ENCODE results near the gene EIF4G3.

EIF4G3 gene

GRCh38 chr1:21117159-21117558 is 59.5 kb downstream of the EIF4G3 start:
- no peak for TF ChIP-seq CTCF (conservative IDR thresholded peaks at IDR 0.05; ENCODE audit: low read depth)
- no peak for DNase-seq (ENCODE audit: low spot score)
- H3K27ac ChIP-seq: no peak overlapping the region
- CTCF ChIA-PET: no interaction called here
- POLR2A ChIA-PET (ENCODE audit: low non-redundant PET): no interaction called here

- no peak for DNase-seq (ENCODE audit: low spot score)
- ChIA-PET CTCF (no interaction called here), POLR2A (ENCODE audit: low non-redundant PET) (no interaction called here)
- no peak overlapping the region for H3K27ac ChIP-seq
- no peak for TF ChIP-seq CTCF (conservative IDR thresholded peaks at IDR 0.05; ENCODE audit: low read depth)
These were observed 61.5 kb downstream of the EIF4G3 start for GRCh38 chr1:21115098-21115760.

GRCh38 chr1:21114431-21114830 is 62.3 kb downstream of the EIF4G3 start:
- ChIA-PET POLR2A (ENCODE audit: low non-redundant PET) (no interaction called here), CTCF (no interaction called here)
- TF ChIP-seq CTCF (conservative IDR thresholded peaks at IDR 0.05; ENCODE audit: low read depth): no peak
- no peak overlapping the region for H3K27ac ChIP-seq
- no peak for DNase-seq (ENCODE audit: low spot score)

DNA sequence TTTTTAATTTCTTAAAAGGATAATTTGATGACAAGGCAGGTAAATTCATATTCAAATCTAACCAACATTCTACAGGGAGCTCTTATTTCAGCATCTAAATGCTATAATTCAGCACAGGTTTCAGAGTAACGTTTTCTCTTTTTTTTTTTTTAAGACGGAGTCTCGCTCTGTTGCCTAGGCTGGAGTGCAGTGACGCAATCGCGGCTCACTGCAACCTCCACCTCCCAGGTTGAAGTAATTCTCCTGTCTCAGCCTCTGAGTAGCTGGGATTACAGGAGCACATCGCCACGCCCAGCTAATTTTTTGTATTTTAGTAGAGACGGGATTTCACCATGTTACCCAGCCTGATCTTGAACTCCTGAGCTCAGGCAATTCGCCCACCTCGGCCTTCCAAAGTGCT is 66.5 kb downstream of the EIF4G3 start:
- DNase-seq (ENCODE audit: low spot score): no peak
- ChIA-PET POLR2A (ENCODE audit: low non-redundant PET) (no interaction called here), CTCF (interaction anchor here (0.6 kb wide), 2 partner anchors 9 to 76 kb away, joined by 3 to 4 read pairs; no protein-coding TSS in a partner anchor)
- no peak for TF ChIP-seq CTCF (conservative IDR thresholded peaks at IDR 0.05; ENCODE audit: low read depth)
- no peak overlapping the region for H3K27ac ChIP-seq

- ChIA-PET CTCF (no interaction called here), POLR2A (ENCODE audit: low non-redundant PET) (no interaction called here)
- no peak overlapping the region for H3K27ac ChIP-seq
- TF ChIP-seq CTCF (conservative IDR thresholded peaks at IDR 0.05; ENCODE audit: low read depth): no peak
- no peak for DNase-seq (ENCODE audit: low spot score)
These were observed 70.0 kb downstream of the EIF4G3 start for GRCh38 chr1:21106709-21107108.

GRCh38 chr1:21106238-21106637 is 70.5 kb downstream of the EIF4G3 start:
- no peak for DNase-seq (ENCODE audit: low spot score)
- TF ChIP-seq CTCF (conservative IDR thresholded peaks at IDR 0.05; ENCODE audit: low read depth): no peak
- ChIA-PET POLR2A (ENCODE audit: low non-redundant PET) (no interaction called here), CTCF (no interaction called here)
- H3K27ac ChIP-seq: no peak overlapping the region
